Psoas muscle (tissue), 8 donors: Measurements from ENCODE around the gene CORO2B. TPM values are rescaled to one million over a fixed set of nuclear protein-coding genes. Genes with fewer than 3 reads are reported as not detected.
A peak's percentile ranks its signal among the peaks of the same experiment; 100 is the strongest.
"Not testable (repeated sequence)": the region's sequence is repeated elsewhere in the genome, so short reads cannot be mapped to it uniquely, and the experiment has no call there.

Experiments used
- ATAC-seq, 4 donors: fragments of 200-7000 bp; cut with Tn5 transposase; one replicate each; pipeline ENCODE4 v1.9.1; 2020; ENCODE audit warnings: moderate library complexity in 3 of 4, mild to moderate bottlenecking in 2 of 4
- DNase-seq, 2 donors: peaks; one replicate each; pipeline ENCODE4 v3.0.0-alpha.2; 2020
- H3K27ac ChIP-seq: fragments of 200-600 bp; one replicate; pipeline ENCODE4 v1.8.0; 2022
- H3K27me3 ChIP-seq, 3 donors: fragments of 200-600 bp in 1 of 3; one replicate each; pipeline versions ENCODE4 v1.6.1 to v1.8.0; 2013 to 2022; ENCODE audit warnings: low read length in 2 of 3, mild to moderate bottlenecking in 2 of 3, moderate library complexity in 1 of 3; ENCODE audit not compliant: insufficient read depth in 3 of 3
- H3K36me3 ChIP-seq, 2 donors: fragments of 200-600 bp in 1 of 2; one replicate each; pipeline versions ENCODE4 v1.6.1 to v1.8.0; 2013 to 2022; ENCODE audit warnings: low read depth in 1 of 2, mild to moderate bottlenecking in 1 of 2, moderate library complexity in 1 of 2; ENCODE audit not compliant: insufficient read depth in 1 of 2
- H3K4me1 ChIP-seq: fragments of 200-600 bp; one replicate; pipeline ENCODE4 v1.8.0; 2022
- H3K4me3 ChIP-seq: fragments of 200-600 bp; one replicate; pipeline ENCODE4 v1.8.0; 2022; ENCODE audit warnings: mild to moderate bottlenecking
- H3K9me3 ChIP-seq: fragments of 200-600 bp; one replicate; pipeline ENCODE4 v1.8.0; 2022
- WGBS, 3 donors: extraction: QIAGEN DNeasy Blood & Tissue Kit; methylation state at CpG; one replicate each; pipeline versions ENCODE4 v1.1.6 to v1.1.7; 2013; 5-methylcytosine and 5-hydroxymethylcytosine counted together
- intact Hi-C, 2 donors: fragments of 100-400 bp; cut with DNase I; formaldehyde crosslinking; loops; one replicate each; pipeline versions ENCODE4 v1.11.0 to v1.14.2; 2022
- polyA plus RNA-seq, 3 donors: library from polyadenylated mRNA; stranded (reverse); fragments of 200-250 nt; gene quantifications; one replicate each; pipeline ENCODE4 v1.2.3, GENCODE V29; 2013
- total RNA-seq, 4 donors: library from RNA; stranded (reverse); fragmentation: NEBNext Ultra II Directional in 2 of 4; extraction: Animal tissue kit (Norgen Biotek cat#: 25700) in 2 of 4; gene quantifications; one replicate each; pipeline versions ENCODE4 v1.2.1 to v1.2.4, GENCODE V29; 2021 to 2023
- TF ChIP-seq, protein P1 (sequence below): fragments of 200-600 bp; IDR thresholded peaks from one replicate; pipeline ENCODE4 v1.8.0; 2022; ENCODE audit warnings: antibody characterized with exemption
- donor health status: healthy with polysubstance abuse.
- donor health status: DM: no; HTN: no; CAD: no; lungs with moderate emphysema.
- donor health status: Bipolar disorder and iron deficiency.
- donor health status: healthy.
- donor health status: DM: yes; HTN: yes; CAD: no.
- donor health status: DM: no; HTN: no; CAD: no.
- donor health status: DM: no; HTN: no; CAD: no.
- donor health status: DM: yes; HTN: yes; CAD: no.

Gene CORO2B
- total and polyA plus RNA-seq, 7 donors, result 1.1 to 3.2 (median 2.0) TPM

DNA sequence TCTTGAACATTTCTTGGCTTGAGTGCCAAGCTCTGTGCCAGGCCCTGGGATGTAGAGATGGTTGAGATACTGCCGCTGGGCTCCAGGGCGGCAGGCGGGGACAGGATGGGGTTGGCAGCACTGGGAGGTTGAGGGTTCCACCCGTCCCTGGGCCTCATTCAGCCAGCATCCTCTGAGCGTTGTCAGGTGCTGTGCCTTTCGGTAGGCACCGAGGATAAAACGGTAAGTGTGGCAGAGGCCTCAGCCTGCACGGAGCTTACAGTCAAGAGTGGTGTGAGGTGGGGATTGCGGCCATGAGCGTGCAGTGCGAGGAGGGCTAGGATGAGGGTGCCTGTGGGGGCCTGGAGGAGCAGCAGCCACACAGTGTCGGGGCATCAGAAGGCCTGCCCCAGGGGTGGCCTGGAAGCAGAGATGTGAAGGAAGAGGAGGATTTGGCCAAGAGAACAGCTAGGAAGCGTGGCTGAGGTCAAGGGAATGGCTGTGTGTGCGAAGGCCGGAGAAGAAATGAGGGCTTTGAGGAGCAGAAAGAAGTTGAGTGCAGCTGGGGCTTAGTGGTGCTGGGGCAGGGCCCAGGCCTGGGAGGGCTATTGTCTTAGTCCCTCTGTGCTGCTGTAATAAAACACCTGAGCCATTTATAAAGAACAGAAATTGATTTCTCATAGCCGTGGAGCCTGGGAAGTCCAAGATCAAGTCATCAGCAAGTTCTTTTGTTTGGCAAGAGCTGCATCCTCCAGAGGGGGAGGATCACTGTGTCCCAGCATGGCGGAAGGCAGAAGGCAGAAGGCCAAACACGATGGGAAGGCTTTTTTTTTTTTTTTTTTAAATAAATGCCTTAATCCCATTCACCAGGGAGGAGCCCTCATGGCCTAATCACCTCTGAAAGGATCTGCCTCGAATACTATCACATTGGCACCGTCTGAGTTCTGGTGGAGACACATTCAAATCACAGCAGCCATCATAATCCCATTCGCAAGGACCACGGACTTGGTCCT is 22.7 kb downstream of the CORO2B start:
- 81% methylated on average over 23 of the region's 23 CpGs for WGBS, 3 donors
- Histone ChIP-seq H3K27me3 (no peaks in the 10 kb centered on the region), H3K9me3 (no peaks in the 10 kb centered on the region), H3K36me3 (no peaks in the 10 kb centered on the region), H3K27ac (no peak overlapping the region), H3K4me1 (no peaks in the 10 kb centered on the region), H3K4me3 (no peak overlapping the region)
- peak in 1 of 4 donors; percentile 64 for ATAC-seq
- no peak for DNase-seq
- TF ChIP-seq, protein P1, sequence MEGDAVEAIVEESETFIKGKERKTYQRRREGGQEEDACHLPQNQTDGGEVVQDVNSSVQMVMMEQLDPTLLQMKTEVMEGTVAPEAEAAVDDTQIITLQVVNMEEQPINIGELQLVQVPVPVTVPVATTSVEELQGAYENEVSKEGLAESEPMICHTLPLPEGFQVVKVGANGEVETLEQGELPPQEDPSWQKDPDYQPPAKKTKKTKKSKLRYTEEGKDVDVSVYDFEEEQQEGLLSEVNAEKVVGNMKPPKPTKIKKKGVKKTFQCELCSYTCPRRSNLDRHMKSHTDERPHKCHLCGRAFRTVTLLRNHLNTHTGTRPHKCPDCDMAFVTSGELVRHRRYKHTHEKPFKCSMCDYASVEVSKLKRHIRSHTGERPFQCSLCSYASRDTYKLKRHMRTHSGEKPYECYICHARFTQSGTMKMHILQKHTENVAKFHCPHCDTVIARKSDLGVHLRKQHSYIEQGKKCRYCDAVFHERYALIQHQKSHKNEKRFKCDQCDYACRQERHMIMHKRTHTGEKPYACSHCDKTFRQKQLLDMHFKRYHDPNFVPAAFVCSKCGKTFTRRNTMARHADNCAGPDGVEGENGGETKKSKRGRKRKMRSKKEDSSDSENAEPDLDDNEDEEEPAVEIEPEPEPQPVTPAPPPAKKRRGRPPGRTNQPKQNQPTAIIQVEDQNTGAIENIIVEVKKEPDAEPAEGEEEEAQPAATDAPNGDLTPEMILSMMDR, result no peak
- intact Hi-C loops, result no loop called here

DNA sequence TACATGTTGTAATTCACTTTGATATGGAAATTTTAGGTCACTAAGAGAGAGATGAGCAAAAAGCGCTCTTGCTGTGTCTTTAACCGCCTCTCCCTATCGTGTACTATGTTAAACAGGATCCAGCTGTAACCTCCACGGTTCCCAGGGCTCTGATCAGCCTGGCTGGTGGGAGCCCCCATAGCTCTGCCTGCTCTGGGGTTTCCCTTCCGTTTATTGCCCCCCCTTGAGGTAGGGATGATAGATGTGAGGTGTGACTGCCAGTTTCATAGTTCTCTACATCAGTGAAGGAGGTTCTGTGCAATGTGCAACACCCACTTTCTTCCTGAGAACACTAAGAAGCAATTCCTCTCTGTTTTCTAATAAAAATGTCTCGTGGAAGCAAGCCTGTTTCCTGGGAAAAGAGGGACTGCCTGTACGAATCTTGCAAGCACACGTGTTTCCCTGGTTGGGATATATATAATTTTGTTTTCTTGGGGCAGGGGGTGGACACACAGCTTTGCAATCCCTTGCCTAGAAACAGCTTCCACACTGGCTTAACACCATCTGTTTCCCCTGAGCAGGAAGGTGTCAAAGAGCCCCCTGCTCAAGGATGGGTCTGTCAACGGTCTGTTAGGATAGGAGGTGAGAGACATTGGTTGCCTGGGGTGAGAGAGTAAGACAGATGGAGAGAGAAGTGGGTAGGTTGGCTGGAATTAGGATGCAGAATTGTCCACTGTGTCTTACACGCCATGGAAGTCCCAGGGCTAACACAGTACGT is 23.8 kb downstream of the CORO2B start:
- intact Hi-C loops, result no loop called here
- 74 to 83% (median 80%) methylated on average over 11 of the region's 11 CpGs for WGBS, 3 donors
- H3K36me3 ChIP-seq, result no peaks in the 10 kb centered on the region
- H3K9me3 ChIP-seq, result peaks cover 5% of the 10 kb centered on the region
- no peaks in the 10 kb centered on the region for H3K27me3 ChIP-seq
- DNase-seq (no peak), ATAC-seq (no peak)
- TF ChIP-seq, protein P1, result no peak
- no peaks in the 10 kb centered on the region for H3K4me1 ChIP-seq
- H3K27ac ChIP-seq, result no peak overlapping the region
- H3K4me3 ChIP-seq, result no peak overlapping the region

GRCh38 chr15:68603216-68603595 is 24.4 kb downstream of the CORO2B start:
- Histone ChIP-seq H3K36me3 (no peaks in the 10 kb centered on the region), H3K4me1 (peaks cover 5% of the 10 kb centered on the region), H3K27me3 (no peaks in the 10 kb centered on the region), H3K27ac (no peak overlapping the region), H3K9me3 (peaks cover 5% of the 10 kb centered on the region), H3K4me3 (no peak overlapping the region)
- intact Hi-C loops, result no loop called here
- DNase-seq, result no peak
- 95 to 98% (median 96%) methylated on average over 5 of the region's 5 CpGs for WGBS, 3 donors
- TF ChIP-seq, protein P1, result no peak
- ATAC-seq, result no peak

GRCh38 chr15:68603951-68604350 is 25.2 kb downstream of the CORO2B start:
- Histone ChIP-seq H3K36me3 (no peaks in the 10 kb centered on the region), H3K9me3 (peaks cover 5% of the 10 kb centered on the region), H3K4me3 (no peak overlapping the region), H3K27ac (no peak overlapping the region), H3K27me3 (no peaks in the 10 kb centered on the region), H3K4me1 (peaks cover 5% of the 10 kb centered on the region)
- DNase-seq (no peak), ATAC-seq (no peak)
- 95 to 98% (median 97%) methylated on average over 9 of the region's 9 CpGs for WGBS, 3 donors
- TF ChIP-seq, protein P1, result no peak
- intact Hi-C loops, result no loop called here

GRCh38 chr15:68604840-68605478 is 26.2 kb downstream of the CORO2B start:
- H3K27ac ChIP-seq, DNase-seq: not testable (repeated sequence)

More at GRCh38 chr15:68604840-68605478, 26.2 kb downstream of the CORO2B start:
- H3K36me3 ChIP-seq, H3K4me1 ChIP-seq, H3K27me3 ChIP-seq, H3K9me3 ChIP-seq, H3K4me3 ChIP-seq, ATAC-seq, intact Hi-C loops: not testable (repeated sequence)
- WGBS, 3 donors, result 68 to 77% (median 70%) methylated on average over 10 of the region's 10 CpGs
